Kidney (tissue), 14 donors: ENCODE results near the gene SLC22A15. TPM values are rescaled to one million over a fixed set of nuclear protein-coding genes. Genes with fewer than 3 reads are reported as not detected.

Experiments
- DNase-seq, 5 donors: peaks; one replicate each; pipeline ENCODE4 v3.0.0-alpha.2; 2013 to 2020
- FAIRE-seq: peaks from 2 replicates; lab custom pipeline; 2012; peaks lifted over from hg19 to GRCh38; lab: Jason Lieb, UNC
- H3K27ac ChIP-seq, 2 donors: one replicate each; pipeline ENCODE4 v1.7.0; 2013; ENCODE audit warnings: low read depth in 2 of 2, low read length in 2 of 2, inconsistent platforms in 1 of 2
- H3K27me3 ChIP-seq: one replicate; pipeline ENCODE4 v1.7.1; 2013; ENCODE audit warnings: low read length, inconsistent platforms; ENCODE audit not compliant: control insufficient read depth, insufficient read depth
- H3K36me3 ChIP-seq, 3 donors: one replicate each; pipeline versions ENCODE4 v1.7.0 to v1.7.1; 2013; ENCODE audit warnings: low read length in 3 of 3, control low read depth in 1 of 3, inconsistent platforms in 1 of 3; ENCODE audit not compliant: insufficient read depth in 3 of 3, control insufficient read depth in 2 of 3
- H3K4me1 ChIP-seq, 3 donors: one replicate each; pipeline versions ENCODE4 v1.7.0 to v1.7.1; 2013; ENCODE audit warnings: low read length in 3 of 3, inconsistent platforms in 1 of 3, low read depth in 1 of 3; ENCODE audit not compliant: control insufficient read depth in 2 of 3, insufficient read depth in 2 of 3
- H3K4me3 ChIP-seq, 3 donors: one replicate each; pipeline versions ENCODE4 v1.7.0 to v1.8.1; 2013; ENCODE audit warnings: low read length in 3 of 3, control low read depth in 1 of 3, inconsistent platforms in 1 of 3
- H3K9ac ChIP-seq, 3 donors: one replicate each; pipeline versions ENCODE4 v1.7.0 to v1.7.1; 2013; ENCODE audit warnings: low read length in 3 of 3, control low read depth in 1 of 3, inconsistent platforms in 1 of 3
- H3K9me3 ChIP-seq, 3 donors: one replicate each; pipeline versions ENCODE4 v1.7.0 to v1.7.1; 2013; ENCODE audit warnings: low read length in 3 of 3, control low read depth in 1 of 3, inconsistent platforms in 1 of 3; ENCODE audit not compliant: control insufficient read depth in 2 of 3, insufficient read depth in 1 of 3
- CTCF ChIP-seq: IDR thresholded peaks from 3 replicates; pipeline ENCODE4 v1.5.1; 2012; ENCODE audit warnings: mild to moderate bottlenecking, moderate library complexity, borderline replicate concordance; ENCODE audit not compliant: insufficient read depth; ENCODE audit errors: extremely low read depth
- intact Hi-C: fragments of 100-400 bp; cut with DNase I; formaldehyde crosslinking; loops from one replicate; pipeline ENCODE4 v1.11.1; 2022
- polyA plus RNA-seq: library from polyadenylated mRNA; stranded (reverse); fragments of 350-450 nt; fragmentation: Illumina TruSeq; extraction: RNeasy Lipid Tissue Mini Kit (QIAGEN cat#74804); gene quantifications from one replicate; pipeline ENCODE4 v1.2.3, GENCODE V29; 2014; ENCODE audit warnings: low read depth, low replicate concordance; ENCODE audit not compliant: insufficient read depth
- total RNA-seq: library from RNA; stranded (reverse); fragmentation: NEBNext Ultra II Directional; extraction: Animal tissue kit (Norgen Biotek cat#: 25700); gene quantifications from one replicate; pipeline ENCODE4 v1.2.1, GENCODE V29; 2021
- donor health status: control.
- donor health status: control.
- donor health status: control.
- donor health status: control.
- donor health status: control.
- donor health status: DM: yes; HTN: yes; CAD: no.
- donor health status: Normal renal cell carcinoma (clear cell type).

SLC22A15 gene
- total and polyA plus RNA-seq, 2 donors from 2014 or later, result 3.5 to 9.8 TPM

DNA sequence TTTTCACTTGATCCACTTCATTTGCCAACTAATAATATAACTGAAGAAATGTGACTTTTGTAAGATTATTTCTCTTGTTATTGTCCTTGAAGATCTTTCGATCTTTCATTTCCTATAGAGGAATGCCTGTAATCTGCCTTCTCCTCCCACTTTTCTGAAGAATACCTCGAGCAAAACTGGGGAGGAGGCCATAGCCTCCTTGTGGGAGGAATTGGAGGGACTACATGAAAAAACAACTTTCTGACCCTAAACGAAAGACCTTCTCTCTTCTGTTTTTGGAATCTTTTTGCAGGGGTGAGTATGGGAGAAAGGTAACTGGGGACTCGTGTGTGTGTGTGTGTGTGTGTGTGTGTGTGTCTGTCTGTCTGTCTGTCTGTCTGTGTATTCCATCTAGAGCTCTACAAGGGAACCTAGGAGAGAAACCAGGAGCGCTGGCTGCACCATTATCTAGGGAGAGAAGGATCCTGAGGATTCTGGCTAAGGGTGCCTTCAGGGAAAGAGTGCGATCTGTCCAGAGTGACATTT lies 102.4 kb downstream of the SLC22A15 start:
- H3K27me3 ChIP-seq, result no peaks in the 10 kb centered on the region
- DNase-seq (no peak), FAIRE-seq (no peak)
- intact Hi-C loops, result no loop called here
- H3K36me3 ChIP-seq, result no peaks in the 10 kb centered on the region
- no peak overlapping the region for H3K27ac ChIP-seq
- H3K9ac ChIP-seq, result no peak overlapping the region
- no peaks in the 10 kb centered on the region for H3K4me1 ChIP-seq
- no peak overlapping the region for H3K4me3 ChIP-seq
- no peaks in the 10 kb centered on the region for H3K9me3 ChIP-seq
- TF ChIP-seq CTCF, result no peak

GRCh38 chr1:116087628-116088027 lies 111.3 kb downstream of the SLC22A15 start:
- H3K36me3 ChIP-seq, result no peaks in the 10 kb centered on the region
- no peak for FAIRE-seq
- H3K27ac ChIP-seq, result no peak overlapping the region
- no peak for TF ChIP-seq CTCF
- no peak overlapping the region for H3K4me3 ChIP-seq
- peaks cover 0 to 12% (median 2%) of the 10 kb centered on the region in 3 donors for H3K9me3 ChIP-seq
- H3K9ac ChIP-seq, result no peak overlapping the region
- no peaks in the 10 kb centered on the region for H3K4me1 ChIP-seq
- intact Hi-C loops, result no loop called here
- DNase-seq, result no peak
- no peaks in the 10 kb centered on the region for H3K27me3 ChIP-seq

GRCh38 chr1:116089870-116090269 lies 113.6 kb downstream of the SLC22A15 start:
- Histone ChIP-seq H3K9ac (no peak overlapping the region), H3K27ac (no peak overlapping the region), H3K4me3 (no peak overlapping the region), H3K36me3 (no peaks in the 10 kb centered on the region), H3K9me3 (peaks cover 0 to 12% (median 2%) of the 10 kb centered on the region in 3 donors), H3K27me3 (no peaks in the 10 kb centered on the region), H3K4me1 (no peaks in the 10 kb centered on the region)
- DNase-seq (no peak), FAIRE-seq (no peak)
- TF ChIP-seq CTCF, result no peak
- intact Hi-C loops, result no loop called here

- DNase-seq (no peak), FAIRE-seq (no peak)
- TF ChIP-seq CTCF, result no peak
- intact Hi-C loops, result no loop called here
- Histone ChIP-seq H3K4me3 (no peak overlapping the region), H3K27ac (no peak overlapping the region), H3K4me1 (no peaks in the 10 kb centered on the region), H3K9me3 (peaks cover 0 to 18% (median 2%) of the 10 kb centered on the region in 3 donors), H3K36me3 (no peaks in the 10 kb centered on the region), H3K27me3 (no peaks in the 10 kb centered on the region), H3K9ac (no peak overlapping the region)
Observed at GRCh38 chr1:116091083-116091482, 114.8 kb downstream of the SLC22A15 start.
